Lower leg skin (tissue), 3 donors: ENCODE data around the gene KLK4.

Source experiments
- CTCF ChIP-seq, 3 donors: fragments of 450-650 bp; IDR thresholded peaks; one replicate each; pipeline ENCODE4 v1.5.1; 2016; ENCODE audit warnings: antibody characterized with exemption in 3 of 3, mild to moderate bottlenecking in 3 of 3, moderate library complexity in 2 of 3
- POLR2A ChIP-seq, 2 donors: fragments of 450-650 bp; IDR thresholded peaks; one replicate each; pipeline ENCODE4 v1.6.1; 2016 to 2017; ENCODE audit warnings: antibody characterized with exemption in 2 of 2, mild to moderate bottlenecking in 1 of 2, moderate library complexity in 1 of 2

- TF ChIP-seq CTCF (IDR thresholded peaks at IDR 0.05) (no peak), POLR2A (IDR thresholded peaks at IDR 0.05) (no peak)
Observed at GRCh38 chr19:50932018-50932689, 21.0 kb upstream of the KLK4 start.
